Caco-2 (cell line): ENCODE results near the gene CDA. TPM values are rescaled to one million over a fixed set of nuclear protein-coding genes. Genes with fewer than 3 reads are reported as not detected.

ENCODE experiments used
- BruUV-seq: library from RNA; stranded (reverse); fragments of 400-500 nt; replicated peaks from 2 replicates; lab custom pipeline; 2021; lab: Mats Ljungman, UMichigan
- CTCF ChIA-PET: fragments of 300-600 bp; sonication (Branson Sonifier 250); formaldehyde crosslinking; loops from one replicate; lab custom pipeline; 2022; ENCODE audit warnings: antibody characterized with exemption; lab: Charles Lee
- POLR2A ChIA-PET: fragments of 300-600 bp; sonication (Branson Sonifier 250); formaldehyde crosslinking; loops from one replicate; lab custom pipeline; 2022; ENCODE audit warnings: antibody characterized with exemption; lab: Charles Lee
- DNase-seq, 2 experiments: peaks; one replicate each; pipeline versions ENCODE4 v3.0.0 to v3.0.0-alpha.2; 2020 to 2022
- H3K27me3 ChIP-seq: replicated peaks from 2 replicates; pipeline ENCODE4 v1.6.0; 2011; ENCODE audit warnings: low read length; ENCODE audit not compliant: control insufficient read depth, insufficient read depth
- H3K36me3 ChIP-seq: 2 replicates; pipeline ENCODE4 v1.5.1; 2011; ENCODE audit warnings: low read length; ENCODE audit not compliant: control insufficient read depth, insufficient read depth
- H3K4me1 ChIP-seq: fragments of 250-450 bp; sonication (Bioruptor Pico); 2 replicates; pipeline ENCODE4 v1.5.1; 2020; ENCODE audit warnings: mild to moderate bottlenecking
- H3K4me3 ChIP-seq: 2 replicates; pipeline ENCODE4 v1.5.1; 2011; ENCODE audit warnings: low read depth, mild to moderate bottlenecking, control low read depth, low read length
- H3K9me3 ChIP-seq: fragments of 250-450 bp; sonication (Bioruptor Pico); 2 replicates; pipeline ENCODE4 v1.5.1; 2020; ENCODE audit warnings: mild to moderate bottlenecking, moderate library complexity
- H3K27ac Mint-ChIP-seq: one replicate; pipeline ENCODE4 v1.8.0; 2022; ENCODE audit warnings: mixed read lengths; ENCODE audit not compliant: unreplicated experiment
- H3K27me3 Mint-ChIP-seq: one replicate; pipeline ENCODE4 v1.8.0; 2022; ENCODE audit warnings: mixed read lengths; ENCODE audit not compliant: insufficient read depth, unreplicated experiment
- H3K36me3 Mint-ChIP-seq: one replicate; pipeline ENCODE4 v1.8.0; 2022; ENCODE audit warnings: mild to moderate bottlenecking, mixed read lengths; ENCODE audit not compliant: insufficient read depth, unreplicated experiment
- H3K4me1 Mint-ChIP-seq: one replicate; pipeline ENCODE4 v1.8.0; 2022; ENCODE audit warnings: low read depth, mixed read lengths; ENCODE audit not compliant: unreplicated experiment
- H3K4me3 Mint-ChIP-seq: one replicate; pipeline ENCODE4 v1.8.0; 2022; ENCODE audit warnings: mild to moderate bottlenecking, moderate library complexity, mixed read lengths; ENCODE audit not compliant: unreplicated experiment
- H3K9me3 Mint-ChIP-seq: one replicate; pipeline ENCODE4 v1.8.0; 2022; ENCODE audit warnings: mixed read lengths; ENCODE audit not compliant: unreplicated experiment
- CTCF ChIP-seq, 2 experiments: fragments of 200-600 bp in 1 of 2; IDR thresholded peaks; 1 replicate in 1 of 2; 2 replicates in 1 of 2; pipeline versions ENCODE4 v1.5.1 to v1.8.0; 2011 to 2022; ENCODE audit warnings: antibody characterized with exemption in 1 of 2, control low read depth in 1 of 2, inconsistent platforms in 1 of 2, low read depth in 1 of 2, low read length in 1 of 2, mild to moderate bottlenecking in 1 of 2, moderate library complexity in 1 of 2; ENCODE audit not compliant: insufficient read depth in 1 of 2, severe bottlenecking in 1 of 2, unreplicated experiment in 1 of 2
- intact Hi-C: fragments of 100-400 bp; cut with micrococcal nuclease; formaldehyde crosslinking; loops from one replicate; pipeline ENCODE4 v1.10.0; 2022; ENCODE audit not compliant: unreplicated experiment
- total RNA-seq: library from RNA; stranded (reverse); gene quantifications from 2 replicates; pipeline ENCODE4 v1.2.3, GENCODE V29; 2022

CDA gene
- total RNA-seq, 1 experiment from 2014 or later = 0.95 TPM

GRCh38 chr1:20560966-20561365, 27.9 kb upstream of the CDA start:
- no peaks in the 10 kb centered on the region for H3K36me3 Mint-ChIP-seq
- Histone ChIP-seq H3K27me3 (no peaks in the 10 kb centered on the region), H3K36me3 (no peaks in the 10 kb centered on the region), H3K4me3 (no peak overlapping the region), H3K9me3 (no peaks in the 10 kb centered on the region), H3K4me1 (no peaks in the 10 kb centered on the region)
- H3K4me1 Mint-ChIP-seq = no peaks in the 10 kb centered on the region
- ChIA-PET CTCF (no interaction called here), POLR2A (no interaction called here)
- H3K27me3 Mint-ChIP-seq = no peaks in the 10 kb centered on the region
- H3K27ac Mint-ChIP-seq = no peak overlapping the region
- no TSS peak for BruUV-seq
- no peak overlapping the region for H3K4me3 Mint-ChIP-seq
- TF ChIP-seq CTCF (IDR thresholded peaks at IDR 0.05; ENCODE audit: insufficient read depth in 1 of 2, low read depth in 1 of 2, low read length in 1 of 2, severe bottlenecking in 1 of 2, unreplicated experiment in 1 of 2) = no peak
- no peaks in the 10 kb centered on the region for H3K9me3 Mint-ChIP-seq
- no peak for DNase-seq
- intact Hi-C loops = no loop called here

- Mint-ChIP-seq H3K9me3 (no peaks in the 10 kb centered on the region), H3K27me3 (no peaks in the 10 kb centered on the region), H3K36me3 (no peaks in the 10 kb centered on the region), H3K27ac (no peak overlapping the region), H3K4me1 (no peaks in the 10 kb centered on the region), H3K4me3 (no peak overlapping the region)
- intact Hi-C loops = no loop called here
- no peak for TF ChIP-seq CTCF (IDR thresholded peaks at IDR 0.05; ENCODE audit: insufficient read depth in 1 of 2, low read depth in 1 of 2, low read length in 1 of 2, severe bottlenecking in 1 of 2, unreplicated experiment in 1 of 2)
- no peaks in the 10 kb centered on the region for H3K36me3 ChIP-seq
- CTCF ChIA-PET = interaction anchor here (0.6 to 1.1 kb wide), 2 partner anchors 9 to 862 kb away, joined by 5 to 7 read pairs; no protein-coding TSS in a partner anchor
- no peaks in the 10 kb centered on the region for H3K9me3 ChIP-seq
- H3K27me3 ChIP-seq = no peaks in the 10 kb centered on the region
- DNase-seq = no peak
- POLR2A ChIA-PET = no interaction called here
- no peaks in the 10 kb centered on the region for H3K4me1 ChIP-seq
- no TSS peak for BruUV-seq
- no peak overlapping the region for H3K4me3 ChIP-seq
Observed at GRCh38 chr1:20565234-20565633, 23.7 kb upstream of the CDA start.

- no TSS peak for BruUV-seq
Observed at GRCh38 chr1:20569523-20570098, 19.3 kb upstream of the CDA start.

More at GRCh38 chr1:20569523-20570098, 19.3 kb upstream of the CDA start:
- Mint-ChIP-seq H3K36me3 (no peaks in the 10 kb centered on the region), H3K27ac (no peak overlapping the region), H3K27me3 (no peaks in the 10 kb centered on the region), H3K4me1 (no peaks in the 10 kb centered on the region), H3K4me3 (no peak overlapping the region), H3K9me3 (peaks cover 18% of the 10 kb centered on the region)
- intact Hi-C loops = no loop called here
- no peak for DNase-seq
- ChIA-PET POLR2A (no interaction called here), CTCF (no interaction called here)
- Histone ChIP-seq H3K4me1 (no peaks in the 10 kb centered on the region), H3K9me3 (no peaks in the 10 kb centered on the region), H3K36me3 (no peaks in the 10 kb centered on the region), H3K4me3 (no peak overlapping the region), H3K27me3 (no peaks in the 10 kb centered on the region)
- no peak for TF ChIP-seq CTCF (IDR thresholded peaks at IDR 0.05; ENCODE audit: insufficient read depth in 1 of 2, low read depth in 1 of 2, low read length in 1 of 2, severe bottlenecking in 1 of 2, unreplicated experiment in 1 of 2)
